ENCODE results near the gene DCLK2. TPM values are rescaled to one million over a fixed set of nuclear protein-coding genes. Genes with fewer than 3 reads are reported as not detected.
A peak's percentile ranks its signal among the peaks of the same experiment; 100 is the strongest.

DCLK2 gene
- 10 to 100 TPM; 10.1 to 12.1 TPM for total RNA-seq

- no peak for TF ChIP-seq CTCF (IDR thresholded peaks at IDR 0.05)
- no peaks in the 10 kb centered on the region for H3K36me3 ChIP-seq
- no peaks in the 10 kb centered on the region for H3K9me3 ChIP-seq
- peak within 1 kb of the TSS; percentile 57 to 70 for H3K4me3 ChIP-seq
- H3K27ac ChIP-seq: peak within 1 kb of the TSS; percentile 81 to 89
- no peaks in the 10 kb centered on the region for H3K27me3 ChIP-seq
- H3K4me1 ChIP-seq: peaks cover 0 to 19% of the 10 kb centered on the region in 2 donors
- peak; percentile 64 for DNase-seq (ENCODE audit: low spot score)
Measured at GRCh38 chr4:150078041-150078578, at the start of gene DCLK2. TSS of gene DCLK2 (plus strand) at chr4:150078445. CDS start at chr4:150079028, 583 bp downstream.

GRCh38 chr4:150032541-150032940, 45.7 kb upstream of the DCLK2 start:
- Histone ChIP-seq H3K4me3 (no peak overlapping the region), H3K27me3 (no peaks in the 10 kb centered on the region), H3K36me3 (no peaks in the 10 kb centered on the region), H3K27ac (no peak overlapping the region), H3K4me1 (no peaks in the 10 kb centered on the region), H3K9me3 (peaks cover 0 to under 1% of the 10 kb centered on the region in 2 donors)
- no peak for DNase-seq (ENCODE audit: low spot score)
- no peak for TF ChIP-seq CTCF (IDR thresholded peaks at IDR 0.05)

GRCh38 chr4:150033081-150033480, 45.2 kb upstream of the DCLK2 start:
- Histone ChIP-seq H3K4me3 (no peak overlapping the region), H3K36me3 (no peaks in the 10 kb centered on the region), H3K4me1 (no peaks in the 10 kb centered on the region), H3K27ac (no peak overlapping the region), H3K9me3 (no peaks in the 10 kb centered on the region), H3K27me3 (no peaks in the 10 kb centered on the region)
- DNase-seq (ENCODE audit: low spot score): no peak
- TF ChIP-seq CTCF (IDR thresholded peaks at IDR 0.05): no peak

- no peaks in the 10 kb centered on the region for H3K36me3 ChIP-seq
- DNase-seq (ENCODE audit: low spot score): no peak
- H3K27ac ChIP-seq: no peak overlapping the region
- H3K9me3 ChIP-seq: no peaks in the 10 kb centered on the region
- no peak for TF ChIP-seq CTCF (IDR thresholded peaks at IDR 0.05)
- no peaks in the 10 kb centered on the region for H3K4me1 ChIP-seq
- no peak overlapping the region for H3K4me3 ChIP-seq
- H3K27me3 ChIP-seq: no peaks in the 10 kb centered on the region
Measured at GRCh38 chr4:150033901-150034300, 44.3 kb upstream of the DCLK2 start.

- no peak for TF ChIP-seq CTCF (IDR thresholded peaks at IDR 0.05)
- H3K9me3 ChIP-seq: no peaks in the 10 kb centered on the region
- H3K4me3 ChIP-seq: no peak overlapping the region
- no peaks in the 10 kb centered on the region for H3K4me1 ChIP-seq
- no peak overlapping the region for H3K27ac ChIP-seq
- no peaks in the 10 kb centered on the region for H3K36me3 ChIP-seq
- H3K27me3 ChIP-seq: no peaks in the 10 kb centered on the region
- no peak for DNase-seq (ENCODE audit: low spot score)
Measured at GRCh38 chr4:150037251-150037856, 40.9 kb upstream of the DCLK2 start.
